ENCODE results near the gene TBC1D8. TPM values are rescaled to one million over a fixed set of nuclear protein-coding genes. Genes with fewer than 3 reads are reported as not detected.
A peak's percentile ranks its signal among the peaks of the same experiment; 100 is the strongest.

The TBC1D8 gene
- total and polyA plus RNA-seq, 2 of the 13 experiments (the other 11 are each of a cell fraction or from before 2014, with no cell fraction given): 45.1 to 95.4 TPM

- peak in 1 of 2 experiments; percentile 11; a peak in 1 of 4 replicates for TF ChIP-seq ATF4 (CRISPR knock-in tag; IDR thresholded peaks at IDR 0.05)
- TF ChIP-seq ZNF577 (CRISPR knock-in tag; IDR thresholded peaks at IDR 0.05; ENCODE audit: borderline replicate concordance, low read depth): no peak
- no peak for TF ChIP-seq ATRX (CRISPR knock-in tag; IDR thresholded peaks at IDR 0.05; ENCODE audit: borderline replicate concordance)
- TF ChIP-seq MIER3 (CRISPR knock-in tag; IDR thresholded peaks at IDR 0.05; ENCODE audit: borderline replicate concordance): no peak
- TF ChIP-seq RFX1 (IDR thresholded peaks at IDR 0.05): no peak
- TF ChIP-seq MTA1 (CRISPR knock-in tag; IDR thresholded peaks at IDR 0.05; ENCODE audit: borderline replicate concordance): no peak
- no peak for TF ChIP-seq MTA3 (CRISPR knock-in tag; IDR thresholded peaks at IDR 0.05)
- TF ChIP-seq HNRNPH1 (optimal IDR thresholded peaks at IDR 0.05; ENCODE audit: low read depth, low read length): peak; percentile 38
- peak; percentile 46; the same call in 1 of the 2 replicates for TF ChIP-seq ZNF703 (CRISPR knock-in tag; IDR thresholded peaks at IDR 0.05; ENCODE audit: borderline replicate concordance)
- no peak for TF ChIP-seq ZBTB25 (CRISPR knock-in tag; IDR thresholded peaks at IDR 0.05)
- no peak for TF ChIP-seq CCDC6 (CRISPR knock-in tag; IDR thresholded peaks at IDR 0.05)
- no peak for TF ChIP-seq ZNF552 (CRISPR knock-in tag; IDR thresholded peaks at IDR 0.05; ENCODE audit: borderline replicate concordance)
- no peak for TF ChIP-seq FLYWCH1 (CRISPR knock-in tag; IDR thresholded peaks at IDR 0.05)
- TF ChIP-seq JARID2 (CRISPR knock-in tag; IDR thresholded peaks at IDR 0.05; ENCODE audit: insufficient replicate concordance): no peak
- no peak for TF ChIP-seq HOMEZ (CRISPR knock-in tag; IDR thresholded peaks at IDR 0.05; ENCODE audit: low read depth)
- TF ChIP-seq UBTF (CRISPR knock-in tag; IDR thresholded peaks at IDR 0.05): no peak; the same call in 1 of the 2 replicates
- no peak for TF ChIP-seq KDM2A (CRISPR knock-in tag; IDR thresholded peaks at IDR 0.05; ENCODE audit: borderline replicate concordance, low read depth)
- TF ChIP-seq NCOA1 (CRISPR knock-in tag; IDR thresholded peaks at IDR 0.05): no peak
- TF ChIP-seq ATF5 (CRISPR knock-in tag; IDR thresholded peaks at IDR 0.05; ENCODE audit: low read depth): no peak
- TF ChIP-seq MYNN (CRISPR knock-in tag; IDR thresholded peaks at IDR 0.05; ENCODE audit: low read depth): no peak
- no peak for TF ChIP-seq CEBPG (CRISPR knock-in tag; IDR thresholded peaks at IDR 0.05)
- no peak for TF ChIP-seq KAT2B (IDR thresholded peaks at IDR 0.05; ENCODE audit: borderline replicate concordance, low read depth, low read length)
- TF ChIP-seq PCBP1 (IDR thresholded peaks at IDR 0.05; ENCODE audit: borderline replicate concordance, low read depth, low read length): no peak
- no peak for TF ChIP-seq IKZF4 (CRISPR knock-in tag; IDR thresholded peaks at IDR 0.05; ENCODE audit: borderline replicate concordance, low read depth, not compliant biosample characterization)
These were observed 148.5 kb downstream of the TBC1D8 start (continued) for GRCh38 chr2:101002562-101003277.

Measured in HepG2 (cell line).